ENCODE data around the gene DCD. TPM values are rescaled to one million over a fixed set of nuclear protein-coding genes. Genes with fewer than 3 reads are reported as not detected.

Gene DCD
- total and polyA plus RNA-seq, 10 of the 15 experiments (the other 5 are each of a cell fraction or from before 2014, with no cell fraction given): not detected

DNA sequence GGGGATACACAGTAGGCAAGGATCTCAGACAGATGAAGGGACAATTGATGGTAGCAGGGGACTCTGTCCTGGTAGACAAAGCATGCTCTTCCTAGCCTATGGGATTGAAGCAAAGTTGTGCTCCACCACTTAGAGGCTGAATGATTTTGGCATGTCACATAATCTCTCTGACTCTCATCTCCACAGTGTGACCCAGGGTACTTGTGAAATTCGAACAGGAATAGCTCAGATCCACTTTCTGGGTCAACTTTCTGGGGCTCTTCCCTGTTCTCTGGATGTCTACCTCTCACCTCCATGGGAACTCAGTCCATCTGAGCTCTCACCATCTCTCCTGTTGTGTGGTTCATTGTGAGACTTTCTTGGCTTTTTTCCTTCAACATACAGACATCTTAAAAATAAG is 1.7 kb upstream of the DCD start:
- Histone ChIP-seq H2AFZ (ENCODE audit: control insufficient read depth, low read depth, low read length) (no peak overlapping the region), H3K36me3 (ENCODE audit: control insufficient read depth in 2 of 2, insufficient read depth in 2 of 2, low read length in 1 of 2) (no peaks in the 10 kb centered on the region), H3K9ac (ENCODE audit: control insufficient read depth, insufficient read depth, low read length) (no peak overlapping the region), H3K27me3 (replicated peaks in 1 of 2; ENCODE audit: control insufficient read depth in 2 of 2, insufficient read depth in 2 of 2, low read length in 1 of 2) (no peaks in the 10 kb centered on the region; a peak in 2 of 4 replicates), H3K9me3 (replicated peaks; ENCODE audit: control insufficient read depth, insufficient read depth, low read length) (no peaks in the 10 kb centered on the region), H3K79me2 (ENCODE audit: control insufficient read depth, insufficient read depth, low read length) (no peaks in the 10 kb centered on the region), H3K4me2 (ENCODE audit: control insufficient read depth, insufficient read depth) (no peak overlapping the region), H3K4me1 (ENCODE audit: control insufficient read depth, insufficient read depth, low read length) (no peaks in the 10 kb centered on the region; the same call in 1 of the 2 replicates), H4K20me1 (ENCODE audit: control insufficient read depth, insufficient read depth) (no peaks in the 10 kb centered on the region), H3K4me3 (no peak overlapping the region), H3K27ac (ENCODE audit: control insufficient read depth, insufficient read depth) (no peak overlapping the region)
- no TSS peak for BruUV-seq (replicated peaks)
- ChIA-PET CTCF (interaction anchor here (0.6 to 2.0 kb wide), 2 partner anchors 9 to 462 kb away, joined by 3 to 11 read pairs; no protein-coding TSS in a partner anchor), RAD21 (ENCODE audit: unreplicated experiment) (interaction anchor here (0.6 kb wide), 1 partner anchor 306 kb away, joined by 3 read pairs; no protein-coding TSS in a partner anchor), POLR2A (no interaction called here), SMC1A (ENCODE audit: uncharacterized antibody, unreplicated experiment) (no interaction called here)
- in situ Hi-C loops (cut with MboI) (no loop called here), intact Hi-C loops (cut with micrococcal nuclease; ENCODE audit: unreplicated experiment) (no loop called here)
- 0% methylated on average over 1 of the region's 1 CpG for WGBS (ENCODE audit: insufficient coverage, insufficient replicate concordance, low lambda C conversion rate, missing lambda C conversion rate)
- FAIRE-seq (no peak), DNase-seq (ENCODE audit: low read depth, low spot score) (no peak), ATAC-seq (no peak)
- TF ChIP-seq, protein P1, sequence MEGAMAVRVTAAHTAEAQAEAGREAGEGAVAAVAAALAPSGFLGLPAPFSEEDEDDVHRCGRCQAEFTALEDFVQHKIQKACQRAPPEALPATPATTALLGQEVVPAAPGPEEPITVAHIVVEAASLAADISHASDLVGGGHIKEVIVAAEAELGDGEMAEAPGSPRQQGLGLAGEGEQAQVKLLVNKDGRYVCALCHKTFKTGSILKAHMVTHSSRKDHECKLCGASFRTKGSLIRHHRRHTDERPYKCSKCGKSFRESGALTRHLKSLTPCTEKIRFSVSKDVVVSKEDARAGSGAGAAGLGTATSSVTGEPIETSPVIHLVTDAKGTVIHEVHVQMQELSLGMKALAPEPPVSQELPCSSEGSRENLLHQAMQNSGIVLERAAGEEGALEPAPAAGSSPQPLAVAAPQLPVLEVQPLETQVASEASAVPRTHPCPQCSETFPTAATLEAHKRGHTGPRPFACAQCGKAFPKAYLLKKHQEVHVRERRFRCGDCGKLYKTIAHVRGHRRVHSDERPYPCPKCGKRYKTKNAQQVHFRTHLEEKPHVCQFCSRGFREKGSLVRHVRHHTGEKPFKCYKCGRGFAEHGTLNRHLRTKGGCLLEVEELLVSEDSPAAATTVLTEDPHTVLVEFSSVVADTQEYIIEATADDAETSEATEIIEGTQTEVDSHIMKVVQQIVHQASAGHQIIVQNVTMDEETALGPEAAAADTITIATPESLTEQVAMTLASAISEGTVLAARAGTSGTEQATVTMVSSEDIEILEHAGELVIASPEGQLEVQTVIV (IDR thresholded peaks at IDR 0.05; ENCODE audit: borderline replicate concordance, partially characterized antibody): no peak
- TF ChIP-seq ZNF592 (IDR thresholded peaks at IDR 0.05) (no peak), SMAD1 (IDR thresholded peaks at IDR 0.05; ENCODE audit: low read depth, partially characterized antibody) (no peak), BRCA1 (IDR thresholded peaks at IDR 0.05; ENCODE audit: low read depth, low read length) (no peak), RELB (IDR thresholded peaks at IDR 0.05; ENCODE audit: low read depth) (no peak), TBL1XR1 (IDR thresholded peaks at IDR 0.05; ENCODE audit: low read depth, low read length) (no peak), IRF4 (IDR thresholded peaks at IDR 0.05; ENCODE audit: low read depth, low read length) (no peak), CBX5 (IDR thresholded peaks at IDR 0.05; ENCODE audit: low read depth) (no peak), RB1 (IDR thresholded peaks at IDR 0.05; ENCODE audit: borderline replicate concordance) (no peak), STAT1 (conservative IDR thresholded peaks at IDR 0.05) (no peak), FOXK2 (IDR thresholded peaks at IDR 0.05) (no peak), ELK1 (IDR thresholded peaks at IDR 0.05; ENCODE audit: low read depth, low read length) (no peak)
- TF ChIP-seq, protein P2, sequence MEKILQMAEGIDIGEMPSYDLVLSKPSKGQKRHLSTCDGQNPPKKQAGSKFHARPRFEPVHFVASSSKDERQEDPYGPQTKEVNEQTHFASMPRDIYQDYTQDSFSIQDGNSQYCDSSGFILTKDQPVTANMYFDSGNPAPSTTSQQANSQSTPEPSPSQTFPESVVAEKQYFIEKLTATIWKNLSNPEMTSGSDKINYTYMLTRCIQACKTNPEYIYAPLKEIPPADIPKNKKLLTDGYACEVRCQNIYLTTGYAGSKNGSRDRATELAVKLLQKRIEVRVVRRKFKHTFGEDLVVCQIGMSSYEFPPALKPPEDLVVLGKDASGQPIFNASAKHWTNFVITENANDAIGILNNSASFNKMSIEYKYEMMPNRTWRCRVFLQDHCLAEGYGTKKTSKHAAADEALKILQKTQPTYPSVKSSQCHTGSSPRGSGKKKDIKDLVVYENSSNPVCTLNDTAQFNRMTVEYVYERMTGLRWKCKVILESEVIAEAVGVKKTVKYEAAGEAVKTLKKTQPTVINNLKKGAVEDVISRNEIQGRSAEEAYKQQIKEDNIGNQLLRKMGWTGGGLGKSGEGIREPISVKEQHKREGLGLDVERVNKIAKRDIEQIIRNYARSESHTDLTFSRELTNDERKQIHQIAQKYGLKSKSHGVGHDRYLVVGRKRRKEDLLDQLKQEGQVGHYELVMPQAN (conservative IDR thresholded peaks at IDR 0.05): no peak
